ENCODE measurements around the gene PADI3.
"Not testable (repeated sequence)": the region's sequence is repeated elsewhere in the genome, so short reads cannot be mapped to it uniquely, and the experiment has no call there.

Gene PADI3

GRCh38 chr1:17217607-17218006 lies 31.3 kb upstream of the PADI3 start:
- DNase-seq, result no peak

GRCh38 chr1:17218939-17219338 lies 30.0 kb upstream of the PADI3 start:
- DNase-seq, result no peak

DNA sequence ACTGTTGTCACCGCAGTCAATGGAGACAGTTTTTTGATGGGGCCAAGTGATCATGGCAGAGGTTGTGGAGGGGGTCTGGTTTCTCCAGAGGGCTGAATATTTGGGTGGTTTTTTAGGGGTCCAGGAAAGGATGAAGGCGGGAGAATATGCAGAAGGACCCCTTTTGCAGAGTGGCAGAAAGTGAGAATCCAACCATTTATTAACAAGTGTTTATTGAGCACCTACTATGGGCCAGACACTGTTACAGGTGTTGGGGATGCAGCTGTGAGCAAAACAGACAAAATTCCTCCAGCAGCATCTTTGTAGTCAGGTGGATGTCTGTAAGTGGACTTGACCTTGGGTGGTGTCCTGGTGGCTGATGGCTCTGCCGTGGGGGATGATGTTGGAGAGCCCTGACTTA lies 28.6 kb upstream of the PADI3 start:
- no peak for DNase-seq

GRCh38 chr1:17222557-17222956 lies 26.3 kb upstream of the PADI3 start:
- no peak for DNase-seq

DNA sequence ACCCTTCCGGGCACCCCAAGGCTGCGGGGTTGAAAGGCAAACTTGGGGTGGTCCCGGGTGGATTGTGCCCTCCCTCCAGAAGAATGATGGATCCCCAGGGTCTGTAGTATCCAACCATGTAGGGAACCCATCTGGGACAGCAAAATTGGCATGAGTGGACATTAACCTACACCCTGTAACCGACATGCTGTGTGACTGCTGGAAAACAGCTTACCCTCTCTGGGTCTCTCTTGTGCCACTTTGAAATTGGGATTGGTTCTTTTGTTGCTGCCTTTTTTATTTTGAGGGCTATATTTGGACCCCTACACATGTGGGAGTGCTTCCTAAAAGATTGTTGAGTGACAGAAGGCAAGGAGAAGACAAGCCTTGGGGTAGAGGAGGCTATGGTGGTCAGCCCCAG lies 24.5 kb upstream of the PADI3 start:
- DNase-seq, result no peak

GRCh38 chr1:17225140-17225539 lies 23.8 kb upstream of the PADI3 start:
- DNase-seq, result no peak

GRCh38 chr1:17227358-17227915 lies 21.5 kb upstream of the PADI3 start:
- DNase-seq, result no peak

GRCh38 chr1:17228619-17229018 lies 20.3 kb upstream of the PADI3 start:
- DNase-seq, result no peak

DNA sequence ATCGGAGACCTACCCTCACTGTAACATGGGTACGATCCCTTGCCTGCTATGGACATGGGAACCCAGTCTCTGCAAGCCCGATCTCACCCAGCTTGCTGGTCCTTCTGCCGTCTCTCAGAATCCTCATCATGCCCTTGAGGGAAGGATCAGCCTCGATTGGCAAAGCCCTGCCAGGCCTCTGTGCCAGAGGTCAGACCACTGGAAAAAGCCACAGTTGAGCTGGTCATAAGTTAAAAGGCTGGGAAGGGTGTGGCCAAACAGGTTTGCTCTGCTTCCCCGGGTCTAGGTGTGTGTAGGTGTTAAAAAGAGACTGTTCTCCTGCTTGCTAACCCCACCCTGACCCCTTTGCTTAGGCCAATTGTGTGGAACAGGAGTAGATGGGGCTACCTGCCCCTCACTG lies 19.5 kb upstream of the PADI3 start:
- DNase-seq, result no peak

DNA sequence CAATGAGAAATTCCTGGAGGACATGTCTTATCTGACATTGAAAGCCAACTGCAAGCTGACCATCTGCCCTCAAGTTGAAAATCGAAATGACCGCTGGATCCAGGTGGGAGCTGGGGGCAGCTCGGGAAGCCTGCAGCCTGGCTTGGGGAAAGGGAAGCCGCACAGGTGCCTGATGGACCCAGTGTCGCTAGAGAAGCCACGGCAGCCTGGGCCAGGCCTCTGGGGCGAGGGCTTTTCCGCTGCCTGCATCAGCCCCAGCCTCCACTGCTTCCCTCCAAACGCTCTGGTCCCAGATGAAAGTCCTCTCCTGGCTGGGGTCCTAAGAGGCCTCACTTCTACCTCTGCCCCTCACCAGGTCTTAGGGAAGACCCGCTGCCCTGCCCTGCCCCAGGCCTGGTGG lies 18.8 kb upstream of the PADI3 start:
- no peak for DNase-seq

DNA sequence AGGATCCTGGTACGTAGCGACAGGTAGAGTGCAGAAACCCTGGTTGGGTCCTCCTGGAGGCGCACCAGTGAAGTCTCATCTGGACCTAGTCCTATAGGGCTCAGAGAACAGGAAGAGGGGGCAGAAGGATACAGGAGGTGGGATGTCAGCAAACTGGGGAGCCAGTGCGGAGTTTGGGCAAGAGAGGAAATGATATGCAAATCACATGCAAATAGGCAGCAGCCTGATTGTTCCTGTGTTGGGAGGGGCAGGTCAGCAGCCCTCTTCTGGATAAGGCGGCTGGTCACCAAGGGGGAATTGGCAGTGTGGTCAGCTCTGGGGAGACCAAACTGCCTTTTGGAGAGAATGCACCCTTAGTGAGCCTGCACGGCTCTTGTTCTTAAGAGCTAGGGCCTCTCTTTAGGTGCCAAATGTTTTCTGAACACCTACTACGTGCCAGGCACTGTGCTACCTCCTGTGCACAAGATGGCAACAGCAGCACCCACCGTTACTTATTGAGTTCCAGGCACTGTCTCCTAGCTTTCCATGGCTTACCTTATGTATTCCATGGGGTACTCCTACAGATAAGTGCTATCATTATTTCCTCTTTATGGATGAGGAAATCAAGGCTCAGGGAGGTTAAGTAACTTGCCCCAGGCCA lies 18.1 kb upstream of the PADI3 start:
- DNase-seq, result no peak

DNA sequence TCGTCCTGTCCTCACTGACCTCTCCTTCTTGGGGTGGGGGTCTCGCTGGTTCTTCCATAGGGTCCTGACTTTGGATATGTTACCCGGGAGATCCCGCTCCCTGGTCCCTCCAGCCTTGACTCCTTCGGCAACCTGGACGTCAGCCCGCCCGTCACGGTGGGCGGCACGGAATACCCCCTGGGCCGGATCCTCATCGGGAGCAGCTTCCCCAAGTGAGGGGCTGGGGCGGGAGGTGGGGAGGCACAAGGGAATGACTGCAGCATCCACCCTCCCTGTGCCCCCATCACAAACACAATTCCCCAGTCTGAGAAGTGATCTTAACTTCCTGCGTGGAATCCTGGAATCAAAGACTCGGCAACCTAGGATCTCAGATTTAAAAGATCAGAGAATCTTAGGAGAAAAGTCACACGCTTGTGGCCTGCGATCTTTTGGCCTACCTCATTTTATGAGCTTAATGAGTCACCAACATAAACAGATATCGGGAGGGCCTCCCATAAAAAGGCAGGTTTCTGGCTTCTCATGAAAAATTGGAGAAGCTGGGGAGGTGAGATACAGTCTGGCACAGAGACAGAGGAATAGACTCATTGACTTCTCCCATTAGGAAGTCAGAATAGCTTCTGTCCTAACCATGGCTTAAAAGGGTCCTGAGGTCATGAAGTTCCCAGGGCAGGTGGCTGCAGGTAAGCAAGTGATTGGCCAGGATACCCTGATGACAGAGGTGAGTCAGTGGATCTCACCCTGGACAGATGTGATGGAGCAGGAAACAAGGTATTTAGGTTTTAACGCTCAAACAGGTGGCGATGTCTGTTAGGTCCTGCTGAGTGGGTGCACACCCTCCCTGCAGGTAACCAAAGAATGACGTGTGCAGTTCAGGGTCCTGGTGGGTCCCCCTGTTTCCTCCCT lies 15.9 kb upstream of the PADI3 start:
- no peak for DNase-seq

DNA sequence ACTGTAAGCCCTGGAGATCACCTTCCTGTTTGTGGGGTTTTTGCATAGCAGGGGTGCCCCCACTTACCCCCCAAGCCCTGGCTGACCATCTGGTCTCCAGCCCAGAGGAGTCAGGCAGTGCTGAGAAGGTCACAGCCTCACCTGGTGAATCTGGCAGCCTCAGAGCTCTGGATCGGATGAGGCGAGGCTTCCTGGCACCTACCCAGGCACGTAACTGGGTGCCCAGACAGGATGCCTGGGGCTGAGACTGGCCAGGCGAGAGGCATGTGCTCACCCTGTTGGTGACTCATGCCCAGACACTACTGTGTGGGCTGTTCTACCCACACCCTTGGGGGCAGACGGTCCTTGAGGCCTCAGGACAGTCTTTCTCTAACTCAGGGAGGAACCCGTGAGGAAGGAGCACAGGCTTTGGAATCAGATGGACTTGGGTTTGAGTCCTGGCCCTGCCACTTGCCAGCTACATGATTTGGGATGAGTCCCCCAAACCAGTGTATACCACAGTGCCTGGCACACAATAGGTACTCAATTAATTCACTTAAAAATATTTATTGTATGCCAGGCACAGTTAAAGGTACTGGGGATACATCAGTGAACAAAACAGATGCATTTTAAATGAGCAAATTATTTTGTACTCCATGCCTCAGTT lies 15.1 kb upstream of the PADI3 start:
- no peak for DNase-seq

- no peak for DNase-seq
Observed at GRCh38 chr1:17234405-17234804, 14.5 kb upstream of the PADI3 start.

DNA sequence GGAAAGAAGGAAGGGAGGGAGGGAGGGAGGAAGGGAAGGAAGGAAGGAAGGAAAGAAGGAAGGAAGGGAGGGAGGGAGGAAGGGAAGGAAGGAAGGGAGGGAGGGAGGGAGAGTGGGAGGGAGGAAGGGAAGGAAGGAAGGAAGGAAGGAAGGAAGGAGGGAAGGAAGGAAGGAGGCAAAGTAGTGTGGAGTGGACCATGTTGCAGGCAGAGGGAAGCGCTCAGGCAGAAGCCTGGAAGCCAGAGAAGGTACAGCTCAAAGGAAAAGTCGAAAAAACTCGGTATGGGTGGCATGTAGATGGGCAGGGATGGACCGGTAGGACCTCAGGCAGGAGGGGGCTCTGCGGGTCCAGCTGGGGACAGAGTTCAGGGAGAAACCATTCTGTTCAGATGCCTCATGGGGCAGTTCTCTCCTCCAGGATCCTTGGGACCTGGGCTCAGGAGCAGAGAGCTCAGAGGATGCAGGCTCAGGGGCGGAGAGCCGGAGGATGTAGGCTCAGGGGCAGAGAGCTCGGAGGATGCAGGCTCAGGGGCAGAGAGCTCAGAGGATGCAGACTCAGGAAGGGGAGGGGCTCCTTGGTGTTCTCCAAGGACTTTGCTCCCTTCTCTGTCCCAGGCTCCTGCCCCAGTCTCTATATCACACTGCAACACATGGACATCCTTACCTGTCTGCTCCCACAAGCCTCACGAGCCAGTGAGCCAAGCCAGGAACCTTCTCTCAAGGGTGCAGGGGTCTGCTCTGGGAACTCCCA lies 13.6 kb upstream of the PADI3 start:
- DNase-seq, result no peak

DNA sequence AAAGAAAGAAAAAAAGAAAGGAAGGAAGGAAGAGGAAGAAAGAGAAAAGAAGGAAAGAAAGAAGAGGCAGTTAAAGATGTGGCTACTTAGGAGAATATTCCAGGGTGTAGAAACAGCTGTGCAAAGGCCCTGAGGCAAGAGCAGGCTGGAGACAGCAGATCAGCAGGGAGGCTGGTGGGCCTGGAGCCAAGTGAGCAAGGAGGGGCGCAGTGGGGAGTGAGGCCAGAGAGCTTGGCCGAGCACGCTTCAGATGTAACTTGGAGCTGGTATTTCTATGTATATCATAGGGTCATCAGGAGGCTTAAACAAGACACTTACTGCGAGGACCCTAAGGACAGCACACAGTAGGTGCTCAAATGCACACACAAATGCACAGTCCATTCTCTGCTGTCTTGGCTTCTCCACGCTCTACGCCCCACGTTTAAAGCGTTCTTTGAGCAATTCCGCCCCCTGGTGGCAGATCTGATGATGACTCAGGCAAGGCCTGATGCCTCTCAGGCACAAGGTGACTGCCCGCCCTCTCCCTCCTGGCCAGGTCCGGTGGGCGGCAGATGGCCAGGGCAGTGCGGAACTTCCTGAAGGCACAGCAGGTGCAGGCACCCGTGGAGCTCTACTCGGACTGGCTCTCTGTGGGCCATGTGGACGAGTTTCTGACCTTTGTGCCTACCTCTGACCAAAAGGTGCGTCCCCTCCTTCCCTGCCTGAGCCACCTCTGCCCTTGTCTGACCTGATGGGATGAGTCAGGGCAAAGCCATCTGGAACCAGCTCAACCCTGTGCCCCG lies 11.9 kb upstream of the PADI3 start:
- peak; percentile 76 for DNase-seq

- DNase-seq, result no peak
Observed at GRCh38 chr1:17237561-17237903, 11.4 kb upstream of the PADI3 start.

DNA sequence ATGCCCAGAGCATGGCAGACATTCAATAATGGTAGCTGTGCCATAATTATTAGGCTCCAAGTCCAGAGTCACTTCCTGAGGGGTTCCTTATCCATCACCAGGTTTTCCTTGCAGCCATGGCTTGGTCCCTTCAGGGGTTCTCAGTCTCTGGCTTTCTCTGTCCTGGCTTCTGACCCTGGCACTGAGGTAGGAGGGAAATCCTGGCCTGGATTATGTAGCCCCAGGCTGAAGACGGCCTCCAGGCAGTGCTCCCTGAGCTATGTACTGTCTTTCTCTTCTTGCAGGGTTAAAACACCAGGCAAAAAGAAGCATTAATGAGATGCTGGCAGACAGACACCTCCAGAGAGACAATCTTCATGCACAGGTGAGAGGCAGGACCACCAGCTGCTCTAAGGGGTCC lies 9.5 kb upstream of the PADI3 start:
- peak; percentile 41 to 64 for DNase-seq

DNA sequence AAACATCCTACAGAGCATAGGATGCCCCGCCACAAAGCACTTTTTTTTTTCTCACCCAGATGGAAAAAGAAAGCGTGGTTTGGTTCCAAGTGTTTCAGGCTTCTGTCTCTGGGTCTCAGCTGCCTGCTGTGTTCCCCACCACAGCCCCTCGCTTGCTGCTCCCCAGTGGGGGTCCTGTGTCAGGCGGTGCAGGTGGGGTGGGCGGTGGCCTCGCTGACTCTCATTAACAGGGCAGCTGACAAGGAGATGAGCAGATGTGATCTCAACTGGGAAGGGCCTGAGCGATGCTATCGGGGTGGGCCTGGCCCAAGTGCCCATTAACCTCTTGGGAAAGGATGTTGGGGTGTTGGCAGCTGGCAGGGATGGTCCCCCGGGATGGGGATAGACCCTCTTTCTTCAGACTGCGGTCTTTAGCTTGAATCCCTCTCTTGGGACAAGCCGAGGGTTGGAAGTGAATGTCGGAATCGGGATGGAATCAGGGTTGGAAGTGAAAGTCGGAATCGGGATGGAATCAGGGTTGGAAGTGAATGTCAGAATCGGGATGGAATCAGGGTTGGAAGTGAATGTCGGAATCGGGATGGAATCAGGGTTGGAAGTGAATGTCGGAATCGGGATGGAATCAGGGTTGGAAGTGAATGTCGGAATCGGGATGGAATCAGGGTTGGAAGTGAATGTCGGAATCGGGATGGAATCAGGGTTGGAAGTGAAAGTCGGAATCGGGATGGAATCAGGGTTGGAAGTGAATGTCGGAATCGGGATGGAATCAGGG lies 7.7 kb upstream of the PADI3 start:
- DNase-seq, result not testable (repeated sequence)

DNA sequence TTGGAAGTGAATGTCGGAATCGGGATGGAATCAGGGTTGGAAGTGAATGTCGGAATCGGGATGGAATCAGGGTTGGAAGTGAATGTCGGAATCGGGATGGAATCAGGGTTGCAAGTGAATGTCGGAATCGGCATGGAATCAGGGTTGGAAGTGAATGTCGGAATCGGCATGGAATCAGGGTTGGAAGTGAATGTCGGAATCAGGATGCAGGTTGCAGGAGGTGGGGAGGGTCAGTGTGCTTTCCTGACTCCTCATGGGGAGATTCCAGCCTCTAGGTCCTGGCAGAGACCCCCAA lies 7.2 kb upstream of the PADI3 start:
- DNase-seq, result not testable (repeated sequence)

- DNase-seq, result no peak
Observed at GRCh38 chr1:17243274-17243673, 5.6 kb upstream of the PADI3 start.

Data from SHP77 (cell line).